ENCODE measurements around the gene ERMARD. TPM values are rescaled to one million over a fixed set of nuclear protein-coding genes. Genes with fewer than 3 reads are reported as not detected.

The ERMARD gene
- total RNA-seq, 1 donor from 2014 or later, result 16.2 TPM

GRCh38 chr6:169780571-169781091 is 29.2 kb downstream of the ERMARD start:
- Histone ChIP-seq H3K4me3 (ENCODE audit: low read length in 3 of 3) (no peak overlapping the region), H3K36me3 (ENCODE audit: control insufficient read depth in 3 of 3, insufficient read depth in 3 of 3, low read length in 3 of 3) (peaks cover 24 to 52% (median 46%) of the 10 kb centered on the region in 3 donors), H3K9me3 (ENCODE audit: control insufficient read depth in 3 of 3, low read length in 3 of 3) (no peaks in the 10 kb centered on the region), H3K9ac (ENCODE audit: low read depth in 1 of 3, low read length in 3 of 3) (no peak overlapping the region), H3K27me3 (ENCODE audit: control insufficient read depth in 3 of 3, insufficient read depth in 3 of 3, low read length in 3 of 3) (no peaks in the 10 kb centered on the region), H3K4me1 (ENCODE audit: control insufficient read depth in 3 of 3, insufficient read depth in 3 of 3, low read length in 3 of 3) (no peaks in the 10 kb centered on the region), H3K27ac (ENCODE audit: low read depth, low read length) (no peak overlapping the region)

- Histone ChIP-seq H3K27ac (ENCODE audit: low read depth, low read length) (no peak overlapping the region), H3K4me1 (ENCODE audit: control insufficient read depth in 3 of 3, insufficient read depth in 3 of 3, low read length in 3 of 3) (no peaks in the 10 kb centered on the region), H3K9me3 (ENCODE audit: control insufficient read depth in 3 of 3, low read length in 3 of 3) (no peaks in the 10 kb centered on the region), H3K9ac (ENCODE audit: low read depth in 1 of 3, low read length in 3 of 3) (no peak overlapping the region), H3K27me3 (ENCODE audit: control insufficient read depth in 3 of 3, insufficient read depth in 3 of 3, low read length in 3 of 3) (no peaks in the 10 kb centered on the region), H3K4me3 (ENCODE audit: low read length in 3 of 3) (no peak overlapping the region), H3K36me3 (ENCODE audit: control insufficient read depth in 3 of 3, insufficient read depth in 3 of 3, low read length in 3 of 3) (peaks cover 11 to 30% (median 27%) of the 10 kb centered on the region in 3 donors)
These were observed 31.5 kb downstream of the ERMARD start for GRCh38 chr6:169782966-169783365.

- H3K4me1 ChIP-seq (ENCODE audit: control insufficient read depth in 3 of 3, insufficient read depth in 3 of 3, low read length in 3 of 3), result no peaks in the 10 kb centered on the region
These were observed 32.0 kb downstream of the ERMARD start for GRCh38 chr6:169783401-169783800.

GRCh38 chr6:169783971-169784820 is 32.8 kb downstream of the ERMARD start:
- no peak overlapping the region for H3K4me3 ChIP-seq (ENCODE audit: low read length in 3 of 3)
- peaks cover 0 to 5% (median 4%) of the 10 kb centered on the region in 3 donors for H3K27me3 ChIP-seq (ENCODE audit: control insufficient read depth in 3 of 3, insufficient read depth in 3 of 3, low read length in 3 of 3)
- no peaks in the 10 kb centered on the region for H3K4me1 ChIP-seq (ENCODE audit: control insufficient read depth in 3 of 3, insufficient read depth in 3 of 3, low read length in 3 of 3)
- H3K36me3 ChIP-seq (ENCODE audit: control insufficient read depth in 3 of 3, insufficient read depth in 3 of 3, low read length in 3 of 3), result peaks cover 7 to 29% (median 20%) of the 10 kb centered on the region in 3 donors
- no peak overlapping the region for H3K27ac ChIP-seq (ENCODE audit: low read depth, low read length)
- H3K9me3 ChIP-seq (ENCODE audit: control insufficient read depth in 3 of 3, low read length in 3 of 3), result no peaks in the 10 kb centered on the region
- no peak overlapping the region for H3K9ac ChIP-seq (ENCODE audit: low read depth in 1 of 3, low read length in 3 of 3)

More at GRCh38 chr6:169783401-169783800, 32.0 kb downstream of the ERMARD start:
- H3K9ac ChIP-seq (ENCODE audit: low read depth in 1 of 3, low read length in 3 of 3), result no peak overlapping the region
- no peak overlapping the region for H3K27ac ChIP-seq (ENCODE audit: low read depth, low read length)
- no peaks in the 10 kb centered on the region for H3K27me3 ChIP-seq (ENCODE audit: control insufficient read depth in 3 of 3, insufficient read depth in 3 of 3, low read length in 3 of 3)
- peaks cover 11 to 29% (median 26%) of the 10 kb centered on the region in 3 donors for H3K36me3 ChIP-seq (ENCODE audit: control insufficient read depth in 3 of 3, insufficient read depth in 3 of 3, low read length in 3 of 3)
- H3K9me3 ChIP-seq (ENCODE audit: control insufficient read depth in 3 of 3, low read length in 3 of 3), result no peaks in the 10 kb centered on the region
- no peak overlapping the region for H3K4me3 ChIP-seq (ENCODE audit: low read length in 3 of 3)

- Histone ChIP-seq H3K9ac (ENCODE audit: low read depth in 1 of 3, low read length in 3 of 3) (no peak overlapping the region), H3K27me3 (ENCODE audit: control insufficient read depth in 3 of 3, insufficient read depth in 3 of 3, low read length in 3 of 3) (peaks cover 0 to 10% (median 5%) of the 10 kb centered on the region in 3 donors), H3K4me3 (ENCODE audit: low read length in 3 of 3) (no peak overlapping the region), H3K36me3 (ENCODE audit: control insufficient read depth in 3 of 3, insufficient read depth in 3 of 3, low read length in 3 of 3) (peaks cover 4 to 25% (median 14%) of the 10 kb centered on the region in 3 donors), H3K27ac (ENCODE audit: low read depth, low read length) (no peak overlapping the region), H3K9me3 (ENCODE audit: control insufficient read depth in 3 of 3, low read length in 3 of 3) (no peaks in the 10 kb centered on the region), H3K4me1 (ENCODE audit: control insufficient read depth in 3 of 3, insufficient read depth in 3 of 3, low read length in 3 of 3) (peaks cover 3 to 6% (median 3%) of the 10 kb centered on the region in 3 donors)
These were observed 33.5 kb downstream of the ERMARD start for GRCh38 chr6:169784821-169785340.

GRCh38 chr6:169785566-169785965 is 34.1 kb downstream of the ERMARD start:
- peaks cover 0 to 10% (median 5%) of the 10 kb centered on the region in 3 donors for H3K27me3 ChIP-seq (ENCODE audit: control insufficient read depth in 3 of 3, insufficient read depth in 3 of 3, low read length in 3 of 3)
- H3K4me1 ChIP-seq (ENCODE audit: control insufficient read depth in 3 of 3, insufficient read depth in 3 of 3, low read length in 3 of 3), result peaks cover 8 to 13% (median 9%) of the 10 kb centered on the region in 3 donors
- H3K9ac ChIP-seq (ENCODE audit: low read depth in 1 of 3, low read length in 3 of 3), result no peak overlapping the region
- no peak overlapping the region for H3K27ac ChIP-seq (ENCODE audit: low read depth, low read length)
- peaks cover 2 to 22% (median 8%) of the 10 kb centered on the region in 3 donors for H3K36me3 ChIP-seq (ENCODE audit: control insufficient read depth in 3 of 3, insufficient read depth in 3 of 3, low read length in 3 of 3)
- no peaks in the 10 kb centered on the region for H3K9me3 ChIP-seq (ENCODE audit: control insufficient read depth in 3 of 3, low read length in 3 of 3)
- no peak overlapping the region for H3K4me3 ChIP-seq (ENCODE audit: low read length in 3 of 3)

GRCh38 chr6:169786349-169786748 is 34.9 kb downstream of the ERMARD start:
- Histone ChIP-seq H3K9ac (ENCODE audit: low read depth in 1 of 3, low read length in 3 of 3) (no peak overlapping the region), H3K36me3 (ENCODE audit: control insufficient read depth in 3 of 3, insufficient read depth in 3 of 3, low read length in 3 of 3) (peaks cover 2 to 16% (median 2%) of the 10 kb centered on the region in 3 donors), H3K27me3 (ENCODE audit: control insufficient read depth in 3 of 3, insufficient read depth in 3 of 3, low read length in 3 of 3) (peaks cover 0 to 10% (median 5%) of the 10 kb centered on the region in 3 donors), H3K9me3 (ENCODE audit: control insufficient read depth in 3 of 3, low read length in 3 of 3) (no peaks in the 10 kb centered on the region), H3K4me1 (ENCODE audit: control insufficient read depth in 3 of 3, insufficient read depth in 3 of 3, low read length in 3 of 3) (peaks cover 12 to 18% (median 15%) of the 10 kb centered on the region in 3 donors), H3K27ac (ENCODE audit: low read depth, low read length) (no peak overlapping the region), H3K4me3 (ENCODE audit: low read length in 3 of 3) (no peak overlapping the region)

- no peak overlapping the region for H3K4me3 ChIP-seq (ENCODE audit: low read length in 3 of 3)
- H3K4me1 ChIP-seq (ENCODE audit: control insufficient read depth in 3 of 3, insufficient read depth in 3 of 3, low read length in 3 of 3), result peaks cover 12 to 18% (median 15%) of the 10 kb centered on the region in 3 donors
- H3K9me3 ChIP-seq (ENCODE audit: control insufficient read depth in 3 of 3, low read length in 3 of 3), result no peaks in the 10 kb centered on the region
- peaks cover 0 to 13% (median 0%) of the 10 kb centered on the region in 3 donors for H3K36me3 ChIP-seq (ENCODE audit: control insufficient read depth in 3 of 3, insufficient read depth in 3 of 3, low read length in 3 of 3)
- no peak overlapping the region for H3K27ac ChIP-seq (ENCODE audit: low read depth, low read length)
- no peak overlapping the region for H3K9ac ChIP-seq (ENCODE audit: low read depth in 1 of 3, low read length in 3 of 3)
- peaks cover 0 to 10% (median 5%) of the 10 kb centered on the region in 3 donors for H3K27me3 ChIP-seq (ENCODE audit: control insufficient read depth in 3 of 3, insufficient read depth in 3 of 3, low read length in 3 of 3)
These were observed 36.4 kb downstream of the ERMARD start for GRCh38 chr6:169787797-169788196.

GRCh38 chr6:169788809-169789145 is 37.4 kb downstream of the ERMARD start:
- Histone ChIP-seq H3K9me3 (ENCODE audit: control insufficient read depth in 3 of 3, low read length in 3 of 3) (no peaks in the 10 kb centered on the region), H3K36me3 (ENCODE audit: control insufficient read depth in 3 of 3, insufficient read depth in 3 of 3, low read length in 3 of 3) (peaks cover 0 to 9% (median 0%) of the 10 kb centered on the region in 3 donors), H3K27ac (ENCODE audit: low read depth, low read length) (no peak overlapping the region), H3K4me3 (ENCODE audit: low read length in 3 of 3) (no peak overlapping the region), H3K4me1 (ENCODE audit: control insufficient read depth in 3 of 3, insufficient read depth in 3 of 3, low read length in 3 of 3) (peaks cover 12 to 18% (median 15%) of the 10 kb centered on the region in 3 donors), H3K9ac (ENCODE audit: low read depth in 1 of 3, low read length in 3 of 3) (no peak overlapping the region), H3K27me3 (ENCODE audit: control insufficient read depth in 3 of 3, insufficient read depth in 3 of 3, low read length in 3 of 3) (peaks cover 0 to 10% (median 5%) of the 10 kb centered on the region in 3 donors)
